ENCODE data around the gene SOD2.

DNA sequence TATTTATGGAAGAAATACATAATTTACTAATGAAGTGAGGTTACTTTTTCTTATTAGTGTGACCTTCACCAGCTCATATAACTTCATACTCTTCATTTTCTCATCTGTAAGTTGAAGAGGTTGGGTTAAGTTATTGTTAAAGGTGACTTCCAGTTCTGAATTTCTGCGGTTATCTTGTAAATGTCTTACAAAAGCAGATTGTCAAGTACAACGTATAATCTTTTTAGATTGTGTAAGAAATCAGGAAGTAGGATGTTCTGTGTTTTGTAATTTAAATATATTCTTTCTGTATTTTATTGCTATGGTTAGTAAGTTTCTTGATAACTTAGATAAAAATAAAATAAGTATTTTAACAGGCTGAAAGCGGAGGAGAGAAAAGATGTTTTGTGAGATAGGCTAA, 46.3 kb upstream of the SOD2 start:
- TF ChIP-seq CTCF (IDR thresholded peaks at IDR 0.05; ENCODE audit: insufficient read depth, low read length) (no peak), REST (IDR thresholded peaks at IDR 0.05; ENCODE audit: insufficient replicate concordance, low read depth) (no peak), POLR2AphosphoS5 (IDR thresholded peaks at IDR 0.05; ENCODE audit: low read depth) (no peak)
